Measurements from ENCODE around the gene C2orf68. TPM values are rescaled to one million over a fixed set of nuclear protein-coding genes. Genes with fewer than 3 reads are reported as not detected.

Gene C2orf68
- total and polyA plus RNA-seq, 2 of the 8 experiments (the other 6 are each of a cell fraction or from before 2014, with no cell fraction given), result 46.3 to 49.4 TPM

DNA sequence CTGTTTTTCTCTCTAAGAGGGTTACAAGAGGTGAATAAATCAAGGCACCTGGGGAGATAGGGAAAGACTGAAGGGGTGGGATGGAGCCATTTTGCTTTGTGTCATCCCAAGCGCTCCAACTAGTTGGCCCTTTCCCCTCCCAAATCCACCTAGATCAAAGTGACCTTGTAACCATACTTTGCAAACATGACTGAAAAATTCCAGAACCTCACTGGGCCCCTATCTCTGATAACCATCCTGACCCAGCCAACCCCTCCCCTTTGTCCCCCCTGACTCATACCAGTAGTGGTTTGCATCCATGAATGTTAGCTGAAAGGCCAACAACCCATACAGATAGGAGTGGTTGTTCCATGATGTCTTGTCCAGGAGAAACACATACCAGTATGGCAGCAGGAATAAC, 53.7 kb downstream of the C2orf68 start (continued):
- TF ChIP-seq, protein P1, sequence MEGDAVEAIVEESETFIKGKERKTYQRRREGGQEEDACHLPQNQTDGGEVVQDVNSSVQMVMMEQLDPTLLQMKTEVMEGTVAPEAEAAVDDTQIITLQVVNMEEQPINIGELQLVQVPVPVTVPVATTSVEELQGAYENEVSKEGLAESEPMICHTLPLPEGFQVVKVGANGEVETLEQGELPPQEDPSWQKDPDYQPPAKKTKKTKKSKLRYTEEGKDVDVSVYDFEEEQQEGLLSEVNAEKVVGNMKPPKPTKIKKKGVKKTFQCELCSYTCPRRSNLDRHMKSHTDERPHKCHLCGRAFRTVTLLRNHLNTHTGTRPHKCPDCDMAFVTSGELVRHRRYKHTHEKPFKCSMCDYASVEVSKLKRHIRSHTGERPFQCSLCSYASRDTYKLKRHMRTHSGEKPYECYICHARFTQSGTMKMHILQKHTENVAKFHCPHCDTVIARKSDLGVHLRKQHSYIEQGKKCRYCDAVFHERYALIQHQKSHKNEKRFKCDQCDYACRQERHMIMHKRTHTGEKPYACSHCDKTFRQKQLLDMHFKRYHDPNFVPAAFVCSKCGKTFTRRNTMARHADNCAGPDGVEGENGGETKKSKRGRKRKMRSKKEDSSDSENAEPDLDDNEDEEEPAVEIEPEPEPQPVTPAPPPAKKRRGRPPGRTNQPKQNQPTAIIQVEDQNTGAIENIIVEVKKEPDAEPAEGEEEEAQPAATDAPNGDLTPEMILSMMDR (IDR thresholded peaks at IDR 0.05; ENCODE audit: control extremely low read depth in 1 of 3, insufficient read depth in 1 of 3, low read depth in 1 of 3, low read length in 3 of 3), result no peak
